Fibroblast of lung (primary cell): ENCODE data around the gene ARHGAP12. TPM values are rescaled to one million over a fixed set of nuclear protein-coding genes. Genes with fewer than 3 reads are reported as not detected.

ENCODE experiments used
- DNase-seq, 2 donors: peaks; one replicate each; pipeline versions ENCODE4 v3.0.0 to v3.0.0-alpha.2; 2010; ENCODE audit warnings: low read depth in 2 of 2
- H2AFZ ChIP-seq: 2 replicates; pipeline ENCODE4 v1.5.1; 2012; ENCODE audit warnings: low read length, control low read depth, inconsistent platforms
- H3K27ac ChIP-seq: 2 replicates; pipeline ENCODE4 v1.5.1; 2011; ENCODE audit warnings: low read length, control low read depth; ENCODE audit not compliant: insufficient read depth
- H3K27me3 ChIP-seq: 2 replicates; pipeline ENCODE4 v1.5.1; 2011; ENCODE audit warnings: mild to moderate bottlenecking, low read length; ENCODE audit not compliant: control insufficient read depth, insufficient read depth
- H3K36me3 ChIP-seq: 2 replicates; pipeline ENCODE4 v1.5.1; 2011; ENCODE audit warnings: low read length; ENCODE audit not compliant: control insufficient read depth, insufficient read depth
- H3K4me1 ChIP-seq: 2 replicates; pipeline ENCODE4 v1.5.1; 2011; ENCODE audit warnings: low read length; ENCODE audit not compliant: control insufficient read depth, insufficient read depth; ENCODE audit errors: extremely low read depth
- H3K4me2 ChIP-seq: 2 replicates; pipeline ENCODE4 v1.5.1; 2011; ENCODE audit warnings: low read length, control low read depth; ENCODE audit not compliant: insufficient read depth; ENCODE audit errors: extremely low read depth
- H3K4me3 ChIP-seq, 4 experiments: fragments of 200-600 bp in 1 of 4; sonication (generic) in 1 of 4; replicated peaks in 1 of 4; 2 replicates each; pipeline ENCODE4 v1.5.1; 2011 to 2016; ENCODE audit warnings: low read length in 4 of 4, low read depth in 3 of 4, mild to moderate bottlenecking in 3 of 4, control low read depth in 2 of 4, inconsistent platforms in 1 of 4, mixed read lengths in 1 of 4; ENCODE audit not compliant: insufficient read depth in 1 of 4; ENCODE audit errors: control extremely low read depth in 1 of 4
- H3K79me2 ChIP-seq: 2 replicates; pipeline ENCODE4 v1.5.1; 2012; ENCODE audit warnings: mild to moderate bottlenecking, low read length, inconsistent platforms; ENCODE audit not compliant: control insufficient read depth, insufficient read depth
- H3K9ac ChIP-seq: 2 replicates; pipeline ENCODE4 v1.5.1; 2011; ENCODE audit warnings: mild to moderate bottlenecking, low read length, control low read depth; ENCODE audit not compliant: insufficient read depth
- H3K9me3 ChIP-seq: 2 replicates; pipeline ENCODE4 v1.5.1; 2012; ENCODE audit warnings: low read depth, low read length; ENCODE audit not compliant: control insufficient read depth, insufficient read depth
- H4K20me1 ChIP-seq: 2 replicates; pipeline ENCODE4 v1.5.1; 2011; ENCODE audit warnings: low read length; ENCODE audit not compliant: control insufficient read depth, insufficient read depth; ENCODE audit errors: extremely low read depth
- EZH2 ChIP-seq: IDR thresholded peaks from 2 replicates; pipeline ENCODE4 v1.5.1; 2012; ENCODE audit warnings: low read length, control low read depth, mild to moderate bottlenecking; ENCODE audit errors: missing control alignments
- polyA plus RNA-seq, 2 donors: library from polyadenylated mRNA; depleted of rRNA in 1 of 2; stranded (reverse) in 1 of 2; unstranded in 1 of 2; fragments of >200 nt; gene quantifications; 2 replicates each; pipeline ENCODE4 v1.2.1, GENCODE V29; 2011 to 2012; ENCODE audit warnings: missing spikeins in 1 of 2
- total RNA-seq: library from RNA; depleted of rRNA; stranded (reverse); fragments of >200 nt; gene quantifications from 2 replicates; pipeline ENCODE4 v1.2.1, GENCODE V29; 2014
- TF ChIP-seq, protein P1 (sequence below), 2 donors: IDR thresholded peaks in 1 of 2; conservative IDR thresholded peaks in 1 of 2; 1 replicate in 1 of 2; 2 replicates in 1 of 2; pipeline ENCODE4 v1.5.1; 2011 to 2012; ENCODE audit warnings: low read length in 2 of 2, control low read depth in 1 of 2, inconsistent platforms in 1 of 2, low read depth in 1 of 2, mild to moderate bottlenecking in 1 of 2

Gene ARHGAP12
- total and polyA plus RNA-seq, 2 donors (not counting 1 experiment from before 2014, with no cell fraction given): 24.0 to 63.1 TPM

DNA sequence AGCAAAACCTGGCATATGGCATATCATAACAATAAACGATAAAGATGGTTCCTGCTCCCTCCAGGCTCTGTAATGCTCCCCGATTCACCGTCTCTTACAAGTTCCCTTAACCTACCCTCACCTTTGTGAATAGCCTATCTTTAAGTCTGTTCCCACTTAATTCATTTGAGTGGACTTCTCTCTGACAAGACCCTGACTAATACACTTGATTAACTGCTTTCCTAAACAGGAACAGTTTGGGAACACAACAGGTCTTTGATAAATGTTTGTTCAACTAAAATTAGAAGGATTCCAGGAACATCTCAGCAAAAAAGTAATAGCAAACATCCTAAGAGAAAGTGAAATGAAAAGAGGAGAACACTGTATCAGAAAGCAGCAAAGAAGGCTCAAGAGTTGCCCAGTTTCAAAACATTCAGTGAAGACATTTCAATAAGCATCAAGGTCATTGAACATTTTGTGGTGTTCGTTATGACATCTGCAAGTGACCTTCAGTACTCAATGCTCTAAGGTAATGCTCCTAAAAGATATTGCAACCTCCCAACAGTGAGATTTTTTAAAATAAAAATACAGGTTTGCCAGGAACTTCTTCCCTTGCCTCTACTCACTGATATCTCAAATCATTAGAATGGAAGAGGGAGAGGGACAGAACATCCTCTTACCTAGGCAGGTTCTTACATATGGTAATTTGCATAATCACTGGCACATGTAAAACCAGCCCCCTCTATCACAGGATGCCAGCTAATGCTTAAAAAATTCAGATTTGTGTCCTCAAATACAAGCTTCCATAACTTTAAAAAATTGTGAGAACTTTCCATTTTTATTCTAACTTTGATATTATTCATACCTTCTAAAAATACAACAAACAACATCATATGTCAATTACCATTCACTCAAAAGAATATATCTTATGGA is 11.4 kb upstream of the ARHGAP12 start:
- no peaks in the 10 kb centered on the region for H3K36me3 ChIP-seq
- H2AFZ ChIP-seq: peak overlapping the region; percentile 24
- no peaks in the 10 kb centered on the region for H3K9me3 ChIP-seq
- no peak for TF ChIP-seq EZH2
- no peaks in the 10 kb centered on the region for H4K20me1 ChIP-seq
- peak overlapping the region; percentile 47 for H3K4me2 ChIP-seq
- H3K4me1 ChIP-seq: peaks cover 8% of the 10 kb centered on the region
- H3K4me3 ChIP-seq: no peak overlapping the region
- H3K79me2 ChIP-seq: no peaks in the 10 kb centered on the region
- H3K27me3 ChIP-seq: no peaks in the 10 kb centered on the region
- H3K9ac ChIP-seq: peak overlapping the region; percentile 29
- DNase-seq: peak in 1 of 2 donors; percentile 47
- H3K27ac ChIP-seq: peak overlapping the region; percentile 68

DNA sequence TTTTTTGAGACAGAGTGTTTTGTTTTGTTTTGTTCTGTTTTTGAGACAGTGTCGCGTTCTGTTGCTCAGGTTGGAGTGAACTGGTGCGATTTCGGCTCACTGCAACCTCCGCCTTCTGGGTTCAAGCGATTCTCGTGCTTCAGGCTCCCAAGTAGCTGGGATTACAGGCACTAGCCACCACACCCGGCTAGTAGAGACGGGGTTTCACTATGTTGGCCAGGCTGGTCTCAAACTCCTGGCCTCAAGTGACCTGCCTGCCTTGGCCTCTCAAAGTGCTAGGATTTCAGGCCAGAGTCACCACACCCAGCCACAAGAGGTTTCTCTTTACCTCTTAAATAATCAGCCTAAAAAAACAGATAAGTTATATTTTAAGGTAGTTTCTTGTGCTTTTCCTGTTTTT is 8.7 kb upstream of the ARHGAP12 start:
- Histone ChIP-seq H3K9ac (no peak overlapping the region), H3K4me1 (peaks cover 8% of the 10 kb centered on the region), H2AFZ (peak overlapping the region; percentile 52), H3K4me3 (no peak overlapping the region), H4K20me1 (no peaks in the 10 kb centered on the region), H3K27me3 (no peaks in the 10 kb centered on the region), H3K79me2 (no peaks in the 10 kb centered on the region), H3K27ac (no peak overlapping the region), H3K36me3 (no peaks in the 10 kb centered on the region), H3K4me2 (no peak overlapping the region), H3K9me3 (no peaks in the 10 kb centered on the region)
- TF ChIP-seq EZH2: no peak
- TF ChIP-seq, protein P1, sequence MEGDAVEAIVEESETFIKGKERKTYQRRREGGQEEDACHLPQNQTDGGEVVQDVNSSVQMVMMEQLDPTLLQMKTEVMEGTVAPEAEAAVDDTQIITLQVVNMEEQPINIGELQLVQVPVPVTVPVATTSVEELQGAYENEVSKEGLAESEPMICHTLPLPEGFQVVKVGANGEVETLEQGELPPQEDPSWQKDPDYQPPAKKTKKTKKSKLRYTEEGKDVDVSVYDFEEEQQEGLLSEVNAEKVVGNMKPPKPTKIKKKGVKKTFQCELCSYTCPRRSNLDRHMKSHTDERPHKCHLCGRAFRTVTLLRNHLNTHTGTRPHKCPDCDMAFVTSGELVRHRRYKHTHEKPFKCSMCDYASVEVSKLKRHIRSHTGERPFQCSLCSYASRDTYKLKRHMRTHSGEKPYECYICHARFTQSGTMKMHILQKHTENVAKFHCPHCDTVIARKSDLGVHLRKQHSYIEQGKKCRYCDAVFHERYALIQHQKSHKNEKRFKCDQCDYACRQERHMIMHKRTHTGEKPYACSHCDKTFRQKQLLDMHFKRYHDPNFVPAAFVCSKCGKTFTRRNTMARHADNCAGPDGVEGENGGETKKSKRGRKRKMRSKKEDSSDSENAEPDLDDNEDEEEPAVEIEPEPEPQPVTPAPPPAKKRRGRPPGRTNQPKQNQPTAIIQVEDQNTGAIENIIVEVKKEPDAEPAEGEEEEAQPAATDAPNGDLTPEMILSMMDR (conservative IDR thresholded peaks at IDR 0.05 in 1 of 2, IDR thresholded peaks at IDR 0.05 in 1 of 2; ENCODE audit: low read depth in 1 of 2, low read length in 2 of 2): no peak
- no peak for DNase-seq

DNA sequence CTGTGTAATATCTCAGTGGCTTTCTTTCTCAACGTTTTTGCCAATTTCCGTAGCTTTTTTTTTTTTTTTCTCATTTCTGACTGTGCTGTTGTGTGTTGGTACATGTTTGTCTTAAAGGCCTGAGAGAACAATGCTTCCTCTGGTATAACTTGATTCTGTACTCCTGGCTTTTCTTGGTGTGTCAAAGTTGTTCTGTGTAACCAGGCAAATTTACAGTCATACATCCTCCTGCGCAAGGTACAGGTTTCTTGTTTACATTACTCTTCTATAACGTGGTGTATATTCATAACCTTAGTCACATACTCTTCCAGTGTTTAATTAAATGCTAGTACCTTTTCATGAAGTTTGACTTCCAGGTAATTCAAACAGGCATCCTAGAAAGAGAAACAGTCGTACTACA is 8.3 kb upstream of the ARHGAP12 start:
- H3K4me2 ChIP-seq: no peak overlapping the region
- no peak for DNase-seq
- H2AFZ ChIP-seq: no peak overlapping the region

More for the DNA sequence above, 8.3 kb upstream of the ARHGAP12 start:
- no peak for TF ChIP-seq EZH2
- TF ChIP-seq, protein P1 (conservative IDR thresholded peaks at IDR 0.05 in 1 of 2, IDR thresholded peaks at IDR 0.05 in 1 of 2; ENCODE audit: low read depth in 1 of 2, low read length in 2 of 2): no peak
- no peaks in the 10 kb centered on the region for H4K20me1 ChIP-seq
- no peak overlapping the region for H3K4me3 ChIP-seq
- no peak overlapping the region for H3K27ac ChIP-seq
- no peak overlapping the region for H3K9ac ChIP-seq
- H3K27me3 ChIP-seq: no peaks in the 10 kb centered on the region
- H3K36me3 ChIP-seq: no peaks in the 10 kb centered on the region
- no peaks in the 10 kb centered on the region for H3K79me2 ChIP-seq
- no peaks in the 10 kb centered on the region for H3K9me3 ChIP-seq
- H3K4me1 ChIP-seq: peaks cover 8% of the 10 kb centered on the region
